Activated CD4-positive, alpha-beta memory T cell treated with anti-CD3 and anti-CD28 coated beads for 36 hours (primary cell): Measurements from ENCODE around the gene ASB6. TPM values are rescaled to one million over a fixed set of nuclear protein-coding genes. Genes with fewer than 3 reads are reported as not detected.

Experiments
- CTCF ChIA-PET: fragments of 350-600 bp; sonication (Branson Sonifier 250); formaldehyde crosslinking; loops from one replicate; lab custom pipeline; 2021; ENCODE audit warnings: antibody characterized with exemption, inconsistent platforms; lab: Charles Lee
- POLR2A ChIA-PET: fragments of 350-600 bp; sonication (Branson Sonifier 250); formaldehyde crosslinking; loops from one replicate; lab custom pipeline; 2021; ENCODE audit warnings: antibody characterized with exemption; lab: Charles Lee
- DNase-seq: peaks from one replicate; pipeline ENCODE4 v3.0.0-alpha.2; 2020
- H3K27ac Mint-ChIP-seq: one replicate; pipeline ENCODE4 v1.8.0; 2021; ENCODE audit warnings: mixed read lengths
- H3K27me3 Mint-ChIP-seq: one replicate; pipeline ENCODE4 v1.8.0; 2021; ENCODE audit warnings: mixed read lengths
- H3K36me3 Mint-ChIP-seq: one replicate; pipeline ENCODE4 v1.8.0; 2021; ENCODE audit warnings: mixed read lengths
- H3K4me1 Mint-ChIP-seq: one replicate; pipeline ENCODE4 v1.8.0; 2021; ENCODE audit warnings: low read depth, mixed read lengths
- H3K4me3 Mint-ChIP-seq: one replicate; pipeline ENCODE4 v1.8.0; 2021; ENCODE audit warnings: mild to moderate bottlenecking, mixed read lengths
- H3K9me3 Mint-ChIP-seq: one replicate; pipeline ENCODE4 v1.8.0; 2021; ENCODE audit warnings: mixed read lengths
- intact Hi-C: fragments of 100-400 bp; cut with micrococcal nuclease; formaldehyde crosslinking; loops from one replicate; pipeline ENCODE4 v1.15.1; 2023
- total RNA-seq, 2 experiments: library from RNA; stranded (reverse); gene quantifications; one replicate each; pipeline ENCODE4 v1.2.3, GENCODE V29; 2021

ASB6 gene
- total RNA-seq, 2 experiments from 2014 or later, result 14.1 to 15.7 TPM

GRCh38 chr9:129649726-129650679 lies 8.1 kb upstream of the ASB6 start:
- no peak for DNase-seq
- H3K36me3 Mint-ChIP-seq, result no peaks in the 10 kb centered on the region
- H3K9me3 Mint-ChIP-seq, result no peaks in the 10 kb centered on the region
- no peaks in the 10 kb centered on the region for H3K27me3 Mint-ChIP-seq
- ChIA-PET POLR2A (no interaction called here), CTCF (no interaction called here)
- no peak overlapping the region for H3K27ac Mint-ChIP-seq
- intact Hi-C loops, result loop anchor here (10.0 kb wide), 1 partner anchor 45 kb away; no protein-coding TSS in a partner anchor
- no peaks in the 10 kb centered on the region for H3K4me1 Mint-ChIP-seq
- H3K4me3 Mint-ChIP-seq, result no peak overlapping the region

DNA sequence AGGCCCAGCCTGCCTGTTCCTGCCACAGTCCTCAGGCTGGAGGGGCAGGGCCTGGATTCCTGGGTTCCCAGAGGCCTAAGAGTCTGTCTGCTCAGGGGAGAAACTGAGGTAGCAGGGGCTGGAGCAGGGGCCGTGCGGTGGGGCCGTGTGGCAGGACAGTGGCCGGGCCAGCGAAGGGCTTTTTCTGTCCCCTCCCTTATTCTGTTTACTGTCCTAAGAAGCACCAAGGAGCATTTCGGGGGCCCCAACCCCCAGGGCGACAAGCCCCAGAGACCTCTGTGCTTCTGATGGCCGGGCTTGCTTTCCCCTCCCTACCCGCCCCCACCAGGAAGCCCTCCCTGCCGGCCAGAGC lies 6.8 kb upstream of the ASB6 start:
- Mint-ChIP-seq H3K4me3 (no peak overlapping the region), H3K27me3 (no peaks in the 10 kb centered on the region), H3K36me3 (no peaks in the 10 kb centered on the region), H3K4me1 (no peaks in the 10 kb centered on the region), H3K27ac (no peak overlapping the region), H3K9me3 (no peaks in the 10 kb centered on the region)
- ChIA-PET CTCF (no interaction called here), POLR2A (no interaction called here)
- intact Hi-C loops, result loop anchor here (10.0 kb wide), 1 partner anchor 46 kb away; no protein-coding TSS in a partner anchor
- no peak for DNase-seq

DNA sequence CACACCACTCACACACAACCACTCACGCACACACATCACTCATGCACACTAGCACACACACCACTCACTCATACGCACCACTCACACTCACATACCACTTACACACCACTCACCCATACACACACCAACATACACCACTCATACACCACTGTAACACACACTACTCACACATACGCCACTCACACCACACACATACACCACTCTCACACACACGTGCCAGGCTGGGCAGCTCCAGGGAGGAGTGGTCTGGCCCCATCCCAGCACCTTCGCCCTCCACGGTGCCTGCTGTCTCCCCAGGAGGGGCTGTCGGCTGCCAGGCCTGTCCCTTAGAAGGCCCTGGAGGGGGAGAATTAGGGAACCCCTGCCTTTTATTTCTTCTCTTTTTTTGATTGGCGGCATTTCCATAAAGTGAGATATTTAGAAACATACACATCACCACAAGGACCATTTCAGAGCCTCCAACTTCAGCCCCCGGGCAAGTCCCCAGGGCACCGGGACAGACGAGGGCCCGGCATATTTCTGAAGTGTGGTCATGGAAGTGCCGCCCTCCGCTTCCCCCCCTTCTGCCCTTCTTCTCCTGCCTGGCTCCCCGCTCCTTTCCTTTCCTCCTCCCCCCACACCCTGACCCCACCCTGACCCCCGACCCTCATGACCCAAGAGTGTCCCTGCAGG lies 6.3 kb upstream of the ASB6 start:
- Mint-ChIP-seq H3K27me3 (no peaks in the 10 kb centered on the region), H3K36me3 (no peaks in the 10 kb centered on the region), H3K27ac (no peak overlapping the region), H3K4me1 (no peaks in the 10 kb centered on the region), H3K4me3 (no peak overlapping the region), H3K9me3 (no peaks in the 10 kb centered on the region)
- no peak for DNase-seq
- intact Hi-C loops, result loop anchor here (10.0 kb wide), 1 partner anchor 47 kb away; no protein-coding TSS in a partner anchor
- POLR2A ChIA-PET, result no interaction called here
- CTCF ChIA-PET, result no interaction called here

DNA sequence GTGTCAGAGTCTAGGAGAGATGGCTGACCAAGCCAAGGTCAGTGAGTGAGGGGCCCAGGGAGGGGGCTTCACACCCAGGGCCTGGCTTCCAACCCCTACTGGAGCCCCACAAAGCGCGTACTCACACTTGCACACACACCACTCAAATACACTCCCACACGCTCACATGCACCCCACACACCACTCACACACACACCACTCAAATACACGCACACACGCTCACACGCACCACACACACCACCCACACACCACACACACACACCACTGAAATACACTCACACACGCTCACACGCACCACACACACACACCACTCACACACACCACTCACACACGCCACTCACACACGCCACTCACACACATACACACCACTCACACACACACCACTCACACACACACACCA lies 5.7 kb upstream of the ASB6 start:
- no peaks in the 10 kb centered on the region for H3K4me1 Mint-ChIP-seq
- no peaks in the 10 kb centered on the region for H3K27me3 Mint-ChIP-seq
- no peaks in the 10 kb centered on the region for H3K36me3 Mint-ChIP-seq
- POLR2A ChIA-PET, result no interaction called here
- CTCF ChIA-PET, result no interaction called here
- H3K9me3 Mint-ChIP-seq, result no peaks in the 10 kb centered on the region
- intact Hi-C loops, result loop anchor here (10.0 kb wide), 1 partner anchor 47 kb away; no protein-coding TSS in a partner anchor
- H3K27ac Mint-ChIP-seq, result no peak overlapping the region
- DNase-seq, result no peak
- H3K4me3 Mint-ChIP-seq, result no peak overlapping the region

- Mint-ChIP-seq H3K9me3 (no peaks in the 10 kb centered on the region), H3K4me3 (no peak overlapping the region), H3K27ac (no peak overlapping the region), H3K36me3 (no peaks in the 10 kb centered on the region), H3K27me3 (no peaks in the 10 kb centered on the region), H3K4me1 (no peaks in the 10 kb centered on the region)
- no peak for DNase-seq
- POLR2A ChIA-PET, result no interaction called here
- intact Hi-C loops, result loop anchor here (10.0 kb wide), 1 partner anchor 48 kb away; no protein-coding TSS in a partner anchor
- CTCF ChIA-PET, result interaction anchor here (0.8 kb wide), 1 partner anchor 515 kb away, joined by 4 read pairs; no protein-coding TSS in a partner anchor
Observed at GRCh38 chr9:129646654-129647053, 4.7 kb upstream of the ASB6 start.

DNA sequence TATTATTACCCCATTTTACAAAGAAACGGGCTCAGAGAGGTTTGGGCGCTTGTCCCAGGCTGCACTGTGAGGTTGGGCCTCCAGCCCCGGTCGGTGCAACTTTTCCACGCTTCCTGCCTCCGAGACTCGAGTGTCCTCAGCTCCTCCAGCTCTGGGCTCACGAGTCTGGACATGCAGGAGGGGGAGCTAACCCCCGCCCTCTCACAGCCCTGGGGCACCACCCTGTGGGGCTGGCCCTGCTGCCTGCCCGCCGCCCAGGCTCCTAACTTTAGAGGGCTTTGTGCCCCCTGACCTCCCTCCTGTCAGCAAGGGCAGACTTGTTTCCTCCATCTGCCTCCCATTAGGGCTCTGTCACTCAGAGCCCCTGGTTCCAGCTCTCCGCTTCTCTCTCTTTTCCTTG lies 4.3 kb upstream of the ASB6 start:
- no peak for DNase-seq
- H3K9me3 Mint-ChIP-seq, result no peaks in the 10 kb centered on the region
- no peaks in the 10 kb centered on the region for H3K36me3 Mint-ChIP-seq
- ChIA-PET POLR2A (no interaction called here), CTCF (interaction anchor here (0.8 kb wide), 1 partner anchor 514 kb away, joined by 4 read pairs; no protein-coding TSS in a partner anchor)
- H3K27me3 Mint-ChIP-seq, result no peaks in the 10 kb centered on the region
- intact Hi-C loops, result loop anchor here (10.0 kb wide), 1 partner anchor 49 kb away; no protein-coding TSS in a partner anchor
- H3K27ac Mint-ChIP-seq, result no peak overlapping the region
- H3K4me1 Mint-ChIP-seq, result peaks cover 2% of the 10 kb centered on the region
- no peak overlapping the region for H3K4me3 Mint-ChIP-seq

GRCh38 chr9:129644902-129645301 lies 3.0 kb upstream of the ASB6 start:
- no peak overlapping the region for H3K4me3 Mint-ChIP-seq
- H3K27ac Mint-ChIP-seq, result no peak overlapping the region
- peaks cover 14% of the 10 kb centered on the region for H3K4me1 Mint-ChIP-seq
- intact Hi-C loops, result loop anchor here (5.0 to 10.0 kb wide), 2 partner anchors 50 to 137 kb away; no protein-coding TSS in a partner anchor
- H3K9me3 Mint-ChIP-seq, result no peaks in the 10 kb centered on the region
- ChIA-PET POLR2A (no interaction called here), CTCF (interaction anchor here (8.7 kb wide), 1 partner anchor 17 kb away, joined by 70 read pairs; the partner anchor contains the start of gene NTMT1)
- H3K27me3 Mint-ChIP-seq, result no peaks in the 10 kb centered on the region
- DNase-seq, result no peak
- H3K36me3 Mint-ChIP-seq, result no peaks in the 10 kb centered on the region

- intact Hi-C loops, result loop anchor here (5.0 to 10.0 kb wide), 2 partner anchors 50 to 138 kb away; no protein-coding TSS in a partner anchor
- no peaks in the 10 kb centered on the region for H3K36me3 Mint-ChIP-seq
- no peaks in the 10 kb centered on the region for H3K27me3 Mint-ChIP-seq
- H3K27ac Mint-ChIP-seq, result no peak overlapping the region
- peaks cover 15% of the 10 kb centered on the region for H3K4me1 Mint-ChIP-seq
- CTCF ChIA-PET, result interaction anchor here (1.4 to 8.7 kb wide), 4 partner anchors 17 to 504 kb away, joined by 4 to 70 read pairs (median 14); partner anchors contain the start of gene NTMT1
- no peak for DNase-seq
- H3K4me3 Mint-ChIP-seq, result no peak overlapping the region
- H3K9me3 Mint-ChIP-seq, result no peaks in the 10 kb centered on the region
- POLR2A ChIA-PET, result no interaction called here
Observed at GRCh38 chr9:129644365-129644764, 2.4 kb upstream of the ASB6 start.

GRCh38 chr9:129643706-129644105 lies 1.8 kb upstream of the ASB6 start:
- Mint-ChIP-seq H3K27me3 (no peaks in the 10 kb centered on the region), H3K27ac (no peak overlapping the region), H3K9me3 (no peaks in the 10 kb centered on the region), H3K4me1 (peaks cover 15% of the 10 kb centered on the region), H3K4me3 (no peak overlapping the region), H3K36me3 (no peaks in the 10 kb centered on the region)
- CTCF ChIA-PET, result interaction anchor here (0.9 to 8.7 kb wide), 7 partner anchors 16 to 512 kb away, joined by 3 to 70 read pairs (median 5); partner anchors contain the start of gene NTMT1
- no peak for DNase-seq
- intact Hi-C loops, result loop anchor here (2.0 to 10.0 kb wide), 3 partner anchors 17 to 139 kb away; partner anchors contain the start of gene NTMT1
- POLR2A ChIA-PET, result no interaction called here

- DNase-seq, result no peak
- Mint-ChIP-seq H3K9me3 (no peaks in the 10 kb centered on the region), H3K4me1 (peaks cover 15% of the 10 kb centered on the region), H3K4me3 (peak overlapping the region; percentile 76), H3K27me3 (no peaks in the 10 kb centered on the region), H3K27ac (peak overlapping the region; percentile 20), H3K36me3 (peaks cover 3% of the 10 kb centered on the region)
- intact Hi-C loops, result loop anchor here (5.0 to 10.0 kb wide), 2 partner anchors 54 to 141 kb away; no protein-coding TSS in a partner anchor
- ChIA-PET CTCF (interaction anchor here (0.5 to 8.7 kb wide), 10 partner anchors 14 to 518 kb away, joined by 3 to 70 read pairs (median 4); partner anchors contain the start of gene NTMT1), POLR2A (no interaction called here)
Observed at GRCh38 chr9:129640871-129641749, 841 bp downstream of the ASB6 start.
